DND-41 (cell line): Measurements from ENCODE around the gene ZNF500.

Source experiments
- EZH2 ChIP-seq: IDR thresholded peaks from 3 replicates; pipeline ENCODE4 v1.6.1; 2012; ENCODE audit warnings: borderline replicate concordance, low read depth, mild to moderate bottlenecking, moderate library complexity, low read length, inconsistent platforms; ENCODE audit not compliant: severe bottlenecking
- TF ChIP-seq, protein P1 (sequence below): IDR thresholded peaks from 2 replicates; pipeline ENCODE4 v1.5.1; 2012; ENCODE audit warnings: borderline replicate concordance, low read length, moderate library complexity, mild to moderate bottlenecking; ENCODE audit not compliant: poor library complexity, severe bottlenecking; ENCODE audit errors: extremely low read depth

DNA sequence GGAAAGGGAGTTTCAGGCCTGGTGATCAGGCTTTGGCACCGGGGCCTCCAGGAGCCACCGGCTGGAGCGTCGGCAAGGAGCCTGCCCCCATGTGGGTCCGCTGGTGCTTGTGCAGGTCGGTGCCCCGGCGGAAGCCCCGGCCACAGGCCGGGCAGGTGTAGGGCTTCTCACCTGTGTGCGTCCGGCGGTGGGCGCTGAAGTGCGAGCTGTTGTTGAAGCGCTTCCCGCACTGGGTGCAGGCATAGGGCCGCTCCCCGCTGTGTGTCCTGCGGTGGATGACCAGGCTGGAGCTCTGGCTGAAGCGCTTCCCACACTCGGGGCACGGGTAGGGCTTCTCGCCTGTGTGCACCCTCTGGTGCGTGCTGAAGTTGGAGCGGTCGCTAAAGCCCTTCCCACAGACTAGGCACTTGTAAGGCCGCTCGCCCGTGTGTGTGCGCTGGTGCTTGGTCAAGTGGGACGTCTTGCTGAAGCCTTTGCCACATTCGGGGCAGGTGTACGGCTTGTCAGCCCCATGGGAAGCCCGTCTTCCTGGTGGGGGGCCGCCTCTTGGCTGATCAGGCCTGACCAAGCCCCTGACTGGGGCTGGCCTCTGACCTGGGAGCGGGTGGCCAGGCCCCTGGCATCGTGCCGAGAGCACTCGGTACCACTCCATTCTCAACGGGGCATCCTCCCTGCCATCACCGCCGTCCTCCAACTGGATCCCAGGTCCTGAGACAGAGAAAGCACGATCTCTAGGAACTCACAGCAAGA, 14.4 kb downstream of the ZNF500 start:
- TF ChIP-seq, protein P1, sequence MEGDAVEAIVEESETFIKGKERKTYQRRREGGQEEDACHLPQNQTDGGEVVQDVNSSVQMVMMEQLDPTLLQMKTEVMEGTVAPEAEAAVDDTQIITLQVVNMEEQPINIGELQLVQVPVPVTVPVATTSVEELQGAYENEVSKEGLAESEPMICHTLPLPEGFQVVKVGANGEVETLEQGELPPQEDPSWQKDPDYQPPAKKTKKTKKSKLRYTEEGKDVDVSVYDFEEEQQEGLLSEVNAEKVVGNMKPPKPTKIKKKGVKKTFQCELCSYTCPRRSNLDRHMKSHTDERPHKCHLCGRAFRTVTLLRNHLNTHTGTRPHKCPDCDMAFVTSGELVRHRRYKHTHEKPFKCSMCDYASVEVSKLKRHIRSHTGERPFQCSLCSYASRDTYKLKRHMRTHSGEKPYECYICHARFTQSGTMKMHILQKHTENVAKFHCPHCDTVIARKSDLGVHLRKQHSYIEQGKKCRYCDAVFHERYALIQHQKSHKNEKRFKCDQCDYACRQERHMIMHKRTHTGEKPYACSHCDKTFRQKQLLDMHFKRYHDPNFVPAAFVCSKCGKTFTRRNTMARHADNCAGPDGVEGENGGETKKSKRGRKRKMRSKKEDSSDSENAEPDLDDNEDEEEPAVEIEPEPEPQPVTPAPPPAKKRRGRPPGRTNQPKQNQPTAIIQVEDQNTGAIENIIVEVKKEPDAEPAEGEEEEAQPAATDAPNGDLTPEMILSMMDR = no peak
- TF ChIP-seq EZH2 = no peak
